Panc1 (cell line): Measurements from ENCODE around the gene SLC10A7. TPM values are rescaled to one million over a fixed set of nuclear protein-coding genes. Genes with fewer than 3 reads are reported as not detected.

Source experiments
- ATAC-seq: fragments of 200-7000 bp; cut with Tn5 transposase; 2 replicates; pipeline ENCODE4 v1.9.1; 2020; ENCODE audit warnings: mild to moderate bottlenecking, moderate library complexity
- BruUV-seq: library from RNA; stranded (reverse); fragments of 400-500 nt; replicated peaks from 2 replicates; lab custom pipeline; 2021; lab: Mats Ljungman, UMichigan
- CTCF ChIA-PET: fragments of 300-600 bp; sonication (Branson Sonifier 250); formaldehyde crosslinking; loops from one replicate; lab custom pipeline; 2022; ENCODE audit warnings: antibody characterized with exemption; lab: Charles Lee
- POLR2A ChIA-PET: fragments of 300-600 bp; sonication (Branson Sonifier 250); formaldehyde crosslinking; loops from one replicate; lab custom pipeline; 2022; ENCODE audit warnings: antibody characterized with exemption; lab: Charles Lee
- DNase-seq: peaks from one replicate; pipeline ENCODE4 v3.0.0-alpha.2; 2010; ENCODE audit warnings: low read depth, low spot score
- H3K27ac ChIP-seq: 2 replicates; pipeline ENCODE4 v1.5.1; 2011; ENCODE audit warnings: mild to moderate bottlenecking, low read length, inconsistent platforms
- H3K27me3 ChIP-seq: fragments of 200-500 bp; sonication (Bioruptor generic); 2 replicates; pipeline ENCODE4 v1.6.0; 2014; ENCODE audit warnings: low read length, inconsistent platforms; ENCODE audit not compliant: control insufficient read depth, insufficient read depth
- H3K36me3 ChIP-seq: fragments of 200-500 bp; sonication (Bioruptor generic); 2 replicates; pipeline ENCODE4 v1.5.1; 2014; ENCODE audit warnings: inconsistent platforms, mild to moderate bottlenecking, low read length, moderate library complexity; ENCODE audit not compliant: control insufficient read depth, insufficient read depth
- H3K4me1 ChIP-seq: 2 replicates; pipeline ENCODE4 v1.5.1; 2011; ENCODE audit warnings: inconsistent platforms, mild to moderate bottlenecking, low read length, moderate library complexity; ENCODE audit not compliant: control insufficient read depth, insufficient read depth
- H3K4me3 ChIP-seq, 2 experiments: 2 replicates each; pipeline ENCODE4 v1.5.1; 2011 to 2012; ENCODE audit warnings: low read depth in 2 of 2, low read length in 2 of 2, mild to moderate bottlenecking in 2 of 2, inconsistent platforms in 1 of 2, moderate library complexity in 1 of 2
- H3K9me3 ChIP-seq: fragments of 200-500 bp; sonication (Bioruptor generic); 2 replicates; pipeline ENCODE4 v1.5.1; 2014; ENCODE audit warnings: low read depth, mild to moderate bottlenecking, inconsistent platforms, low read length, moderate library complexity; ENCODE audit not compliant: control insufficient read depth, insufficient read depth
- CTCF ChIP-seq: fragments of 450-650 bp; IDR thresholded peaks from 2 replicates; pipeline ENCODE4 v1.5.1; 2017; ENCODE audit warnings: mild to moderate bottlenecking
- POLR2AphosphoS5 ChIP-seq: IDR thresholded peaks from 2 replicates; pipeline ENCODE4 v1.6.1; 2012; ENCODE audit warnings: mild to moderate bottlenecking, low read depth, low read length, moderate library complexity
- REST ChIP-seq, 2 experiments: IDR thresholded peaks; 2 replicates each; pipeline ENCODE4 v1.6.1; 2011 to 2012; ENCODE audit warnings: low read depth in 2 of 2, control low read depth in 1 of 2, low read length in 1 of 2, mild to moderate bottlenecking in 1 of 2, moderate library complexity in 1 of 2; ENCODE audit not compliant: insufficient read depth in 1 of 2
- SIN3A ChIP-seq: IDR thresholded peaks from 2 replicates; pipeline ENCODE4 v1.6.1; 2012; ENCODE audit warnings: low read depth, mild to moderate bottlenecking, low read length, moderate library complexity, borderline replicate concordance; ENCODE audit not compliant: insufficient read depth
- TCF7L2 ChIP-seq: IDR thresholded peaks from 2 replicates; pipeline ENCODE4 v1.6.1; 2011; ENCODE audit warnings: mild to moderate bottlenecking, low read depth, low read length, inconsistent platforms
- in situ Hi-C: cut with HindIII; loops from 2 replicates; pipeline ENCODE4 v1.10.0; 2016; ENCODE audit warnings: low sequenced_read_pairs, low pct_unique_long_range_greater_than_20kb
- intact Hi-C: fragments of 100-400 bp; cut with micrococcal nuclease; formaldehyde crosslinking; loops from one replicate; pipeline ENCODE4 v1.10.0; 2022; ENCODE audit not compliant: unreplicated experiment
- total RNA-seq: library from RNA; stranded (reverse); gene quantifications from one replicate; pipeline ENCODE4 v1.2.1, GENCODE V29; 2021; ENCODE audit not compliant: unreplicated experiment

The SLC10A7 gene
- total RNA-seq, 1 experiment from 2014 or later, result 1.5 TPM

GRCh38 chr4:146274774-146275173 is 247.0 kb downstream of the SLC10A7 start:
- BruUV-seq, result no TSS peak
- Histone ChIP-seq H3K9me3 (no peaks in the 10 kb centered on the region), H3K4me1 (no peaks in the 10 kb centered on the region), H3K4me3 (no peak overlapping the region), H3K27ac (no peak overlapping the region), H3K27me3 (no peaks in the 10 kb centered on the region), H3K36me3 (no peaks in the 10 kb centered on the region)
- in situ Hi-C loops (no loop called here), intact Hi-C loops (no loop called here)
- ATAC-seq (no peak), DNase-seq (no peak)
- ChIA-PET CTCF (no interaction called here), POLR2A (no interaction called here)
- TF ChIP-seq REST (IDR thresholded peaks at IDR 0.05; ENCODE audit: insufficient read depth in 1 of 2, low read depth in 2 of 2, low read length in 1 of 2), result no peak
- TF ChIP-seq POLR2AphosphoS5, result no peak
- TF ChIP-seq TCF7L2, result no peak
- no peak for TF ChIP-seq SIN3A
- no peak for TF ChIP-seq CTCF

GRCh38 chr4:146273204-146273901 is 248.4 kb downstream of the SLC10A7 start:
- TF ChIP-seq POLR2AphosphoS5, result no peak
- TF ChIP-seq REST (IDR thresholded peaks at IDR 0.05; ENCODE audit: insufficient read depth in 1 of 2, low read depth in 2 of 2, low read length in 1 of 2), result no peak
- no peak for TF ChIP-seq TCF7L2
- TF ChIP-seq SIN3A, result no peak
- no peak for TF ChIP-seq CTCF
- in situ Hi-C loops (no loop called here), intact Hi-C loops (no loop called here)
- H3K27ac ChIP-seq, result no peak overlapping the region
- DNase-seq (no peak), ATAC-seq (no peak)
- POLR2A ChIA-PET, result interaction anchor here (0.5 kb wide), 1 partner anchor 136 kb away, joined by 7 read pairs; no protein-coding TSS in a partner anchor
- H3K36me3 ChIP-seq, result no peaks in the 10 kb centered on the region
- H3K4me3 ChIP-seq, result no peak overlapping the region
- BruUV-seq, result no TSS peak
- H3K27me3 ChIP-seq, result no peaks in the 10 kb centered on the region
- no peaks in the 10 kb centered on the region for H3K9me3 ChIP-seq
- H3K4me1 ChIP-seq, result no peaks in the 10 kb centered on the region
- CTCF ChIA-PET, result no interaction called here
